Peyer's patch (tissue), 4 donors: Measurements from ENCODE around the gene SASH1.

Experiments
- POLR2A ChIP-seq, 2 donors: fragments of 450-650 bp; IDR thresholded peaks; one replicate each; pipeline ENCODE4 v1.5.1; 2017; ENCODE audit warnings: antibody characterized with exemption in 2 of 2, mild to moderate bottlenecking in 2 of 2, moderate library complexity in 2 of 2
- TF ChIP-seq, protein P1 (sequence below), 6 experiments: fragments of 450-650 bp in 4 of 6; fragments of 200-600 bp in 2 of 6; sonication (generic) in 1 of 6; IDR thresholded peaks; one replicate each; pipeline ENCODE4 v1.5.1; 2017 to 2019; ENCODE audit warnings: antibody characterized with exemption in 6 of 6, mild to moderate bottlenecking in 3 of 6, moderate library complexity in 1 of 6

DNA sequence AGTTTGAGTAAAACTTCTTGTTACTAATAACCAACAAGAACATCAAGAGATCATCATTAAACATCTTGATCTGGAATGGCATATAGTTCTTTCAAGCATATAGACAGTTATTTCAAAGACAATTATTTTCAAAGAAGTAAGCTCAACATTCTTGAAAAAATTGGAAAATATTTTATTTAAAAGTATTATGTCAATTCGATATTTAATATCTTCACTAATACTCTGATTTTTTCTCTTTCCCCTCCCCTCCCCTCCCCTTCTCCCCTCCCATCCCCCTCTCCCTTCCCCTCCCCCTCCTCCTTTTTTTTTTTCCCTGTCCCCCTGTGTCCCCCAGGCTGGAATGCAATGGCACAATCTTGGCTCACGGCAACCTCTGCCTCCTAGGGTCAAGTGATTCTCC, 82.8 kb downstream of the SASH1 start:
- TF ChIP-seq, protein P1, sequence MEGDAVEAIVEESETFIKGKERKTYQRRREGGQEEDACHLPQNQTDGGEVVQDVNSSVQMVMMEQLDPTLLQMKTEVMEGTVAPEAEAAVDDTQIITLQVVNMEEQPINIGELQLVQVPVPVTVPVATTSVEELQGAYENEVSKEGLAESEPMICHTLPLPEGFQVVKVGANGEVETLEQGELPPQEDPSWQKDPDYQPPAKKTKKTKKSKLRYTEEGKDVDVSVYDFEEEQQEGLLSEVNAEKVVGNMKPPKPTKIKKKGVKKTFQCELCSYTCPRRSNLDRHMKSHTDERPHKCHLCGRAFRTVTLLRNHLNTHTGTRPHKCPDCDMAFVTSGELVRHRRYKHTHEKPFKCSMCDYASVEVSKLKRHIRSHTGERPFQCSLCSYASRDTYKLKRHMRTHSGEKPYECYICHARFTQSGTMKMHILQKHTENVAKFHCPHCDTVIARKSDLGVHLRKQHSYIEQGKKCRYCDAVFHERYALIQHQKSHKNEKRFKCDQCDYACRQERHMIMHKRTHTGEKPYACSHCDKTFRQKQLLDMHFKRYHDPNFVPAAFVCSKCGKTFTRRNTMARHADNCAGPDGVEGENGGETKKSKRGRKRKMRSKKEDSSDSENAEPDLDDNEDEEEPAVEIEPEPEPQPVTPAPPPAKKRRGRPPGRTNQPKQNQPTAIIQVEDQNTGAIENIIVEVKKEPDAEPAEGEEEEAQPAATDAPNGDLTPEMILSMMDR (IDR thresholded peaks at IDR 0.05) = no peak
- TF ChIP-seq POLR2A (IDR thresholded peaks at IDR 0.05) = no peak
